CD4-positive, alpha-beta T cell treated with Interleukin-1 beta for 1 hour (primary cell): Measurements from ENCODE around the gene SMARCD1.

Experiments used
- DNase-seq, 2 donors: peaks; one replicate each; pipeline ENCODE4 v3.0.0-alpha.2; 2020 to 2022

SMARCD1 gene

DNA sequence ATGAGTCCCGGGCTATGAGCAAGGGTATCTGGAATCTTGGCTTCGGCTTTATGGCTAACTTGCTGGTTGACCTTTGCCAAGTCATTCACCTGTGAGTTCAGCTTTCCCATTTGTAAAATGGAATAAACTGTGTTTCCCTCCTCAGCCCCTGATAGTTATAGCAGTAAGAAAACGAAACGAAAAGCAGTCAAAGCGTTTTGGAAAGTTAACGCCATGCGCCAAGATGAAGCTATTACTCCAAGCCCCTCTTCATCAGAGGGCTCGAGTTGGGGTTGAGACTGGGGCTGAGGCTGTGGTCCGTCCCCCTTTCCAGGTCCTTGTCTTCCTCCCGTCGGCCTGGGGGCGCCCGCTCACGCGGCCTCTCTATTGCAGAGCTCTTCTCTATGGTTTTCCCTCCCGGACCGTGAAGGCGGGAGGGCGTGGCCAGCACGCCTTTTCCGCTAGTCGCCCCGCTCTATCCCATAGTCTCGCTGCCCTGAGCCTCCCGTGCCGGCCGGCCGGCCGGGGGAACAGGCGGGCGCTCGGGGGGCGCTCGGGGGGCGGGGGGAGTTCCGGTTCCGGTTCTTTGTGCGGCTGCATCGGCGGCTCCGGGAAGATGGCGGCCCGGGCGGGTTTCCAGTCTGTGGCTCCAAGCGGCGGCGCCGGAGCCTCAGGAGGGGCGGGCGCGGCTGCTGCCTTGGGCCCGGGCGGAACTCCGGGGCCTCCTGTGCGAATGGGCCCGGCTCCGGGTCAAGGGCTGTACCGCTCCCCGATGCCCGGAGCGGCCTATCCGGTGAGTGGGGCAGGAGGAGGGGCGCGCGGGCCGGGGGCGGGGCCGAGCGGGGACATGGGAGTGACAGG lies at the start of gene SMARCD1:
Gene SMARCD1, plus strand, starts transcription at position 568 of the 840 bp plus-strand sequence. Its CDS starts 28 bp downstream, at position 596.
- peak; percentile 89 to 90 for DNase-seq

DNA sequence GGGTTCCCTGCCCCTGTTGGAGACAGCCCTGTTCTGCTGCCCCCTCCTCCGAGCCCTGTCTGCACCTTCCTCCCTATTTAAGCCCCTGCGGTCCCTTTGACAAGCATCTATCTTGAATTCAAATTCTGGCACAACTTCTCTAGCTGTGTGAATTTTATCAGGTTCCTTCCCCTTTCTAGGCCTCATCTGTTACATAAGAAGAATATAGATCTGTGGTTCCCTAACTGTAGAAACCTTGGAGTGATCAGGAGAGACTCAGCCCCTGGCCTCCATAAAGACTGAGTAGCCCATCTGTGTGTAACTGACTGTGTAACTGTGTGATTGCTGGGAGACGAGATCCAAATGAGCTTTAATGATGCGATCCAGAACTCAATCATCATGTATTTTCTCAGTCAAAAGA lies 46.8 kb upstream of the SMARCD1 start:
- DNase-seq, result no peak

DNA sequence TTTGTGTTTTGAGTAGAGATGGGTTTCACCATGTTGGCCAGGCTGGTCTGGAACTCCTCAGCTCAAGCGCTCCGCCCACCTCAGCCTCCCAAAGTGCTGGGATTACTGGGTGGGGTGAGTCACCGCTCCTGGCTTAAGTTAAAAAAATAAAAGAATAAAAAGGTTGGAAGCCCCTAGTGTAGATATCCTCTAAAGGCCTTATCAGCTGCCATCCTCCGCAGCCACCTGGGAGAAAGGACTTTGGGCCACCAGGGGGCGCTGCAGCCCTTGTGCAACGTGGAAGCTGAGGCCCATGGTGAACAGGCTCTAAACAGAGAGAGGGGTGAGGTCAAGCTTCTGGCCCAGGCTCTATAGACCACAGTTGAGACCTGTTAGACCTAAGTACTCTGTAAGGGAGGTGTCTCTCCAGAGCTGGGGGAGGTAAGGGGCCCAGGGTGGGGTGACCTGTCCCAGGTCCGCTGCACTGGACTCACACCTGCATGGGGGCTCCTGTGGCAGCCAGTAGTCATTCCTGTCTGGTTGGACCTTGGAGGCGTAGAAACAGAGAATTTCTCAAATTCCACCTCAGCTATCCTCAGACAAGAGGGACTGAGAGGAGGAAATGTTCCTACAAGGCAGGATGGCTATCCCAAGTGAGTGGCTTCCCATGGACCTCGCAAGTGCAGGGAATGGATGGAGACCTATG lies 45.8 kb upstream of the SMARCD1 start:
- DNase-seq, result peak; percentile 75 to 78

DNA sequence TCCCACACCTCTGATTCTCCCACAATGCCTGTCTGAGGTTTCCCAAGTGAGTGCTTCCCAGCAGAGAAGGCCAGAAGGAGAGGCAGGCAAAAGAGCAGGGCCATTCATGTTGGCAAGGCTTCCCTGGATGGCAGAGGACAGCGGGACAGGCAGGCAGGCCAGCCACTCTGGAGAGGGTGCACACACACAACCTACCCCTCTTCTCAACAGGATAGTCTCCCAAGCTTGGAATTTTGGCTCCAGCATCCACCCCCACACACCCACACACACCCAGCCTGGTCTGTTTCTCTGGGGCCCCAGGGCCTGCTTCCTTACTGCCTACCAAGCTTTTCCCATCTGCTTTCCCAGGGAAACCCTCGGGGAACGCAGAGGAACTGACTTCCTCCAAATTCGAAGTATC lies 44.5 kb upstream of the SMARCD1 start:
- DNase-seq, result no peak

DNA sequence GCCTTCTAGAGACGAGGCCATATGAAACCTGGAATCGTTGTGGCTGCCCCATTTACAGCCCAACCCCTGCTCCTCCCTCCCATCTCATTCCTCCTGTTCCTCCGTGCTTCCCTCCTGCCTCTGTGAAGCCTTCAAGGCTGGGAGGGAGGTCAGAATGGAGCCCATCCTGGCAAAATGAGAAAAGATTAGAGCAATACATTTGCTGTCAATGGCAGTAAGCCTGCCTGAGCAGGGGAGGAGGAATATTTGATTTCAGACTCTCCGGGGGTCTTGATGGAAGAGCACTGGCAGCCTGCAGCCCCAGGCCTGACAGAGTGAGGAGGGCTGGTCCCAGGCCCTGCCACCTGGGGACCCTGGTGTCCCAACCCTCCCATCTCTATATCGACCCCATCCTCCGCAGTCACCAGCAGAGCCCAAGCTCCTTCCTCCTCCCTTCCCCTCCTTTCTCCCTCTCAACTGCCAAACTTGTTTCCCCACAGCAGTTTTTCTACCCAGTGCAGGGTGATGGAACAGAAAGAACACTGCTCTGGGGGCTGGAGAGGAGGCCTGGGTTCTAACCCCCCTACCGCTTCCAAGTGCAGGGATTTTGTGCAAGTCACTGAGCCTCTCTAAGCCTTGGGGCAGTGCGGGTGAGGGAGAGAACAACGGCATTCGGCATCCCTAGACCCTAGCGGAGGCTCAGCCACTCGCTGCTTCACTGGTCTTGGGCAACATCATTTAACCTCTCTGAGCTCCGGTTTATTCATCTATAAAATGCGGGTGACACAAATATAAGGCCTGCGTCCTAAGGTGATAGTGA lies 43.9 kb upstream of the SMARCD1 start:
- no peak for DNase-seq

DNA sequence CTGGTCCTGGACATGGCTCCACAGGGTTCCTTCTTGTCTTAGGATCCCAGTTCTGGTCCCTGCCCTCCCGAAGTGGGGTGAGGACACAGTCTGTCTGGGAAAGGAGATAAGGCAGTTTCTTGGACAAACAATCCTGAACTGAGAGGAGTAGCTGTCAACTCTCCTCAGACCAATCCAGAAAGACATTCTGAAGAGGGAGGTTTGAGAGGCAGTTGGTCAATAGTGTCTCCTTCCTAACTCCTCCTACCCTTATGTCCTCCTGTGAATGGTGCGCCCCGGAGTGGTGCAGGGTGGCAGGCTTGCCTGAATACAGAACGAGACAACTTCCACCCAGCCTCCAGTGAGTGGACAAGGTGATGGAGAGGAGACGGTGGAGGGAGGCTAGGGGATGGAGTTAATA lies 43.2 kb upstream of the SMARCD1 start:
- no peak for DNase-seq

DNA sequence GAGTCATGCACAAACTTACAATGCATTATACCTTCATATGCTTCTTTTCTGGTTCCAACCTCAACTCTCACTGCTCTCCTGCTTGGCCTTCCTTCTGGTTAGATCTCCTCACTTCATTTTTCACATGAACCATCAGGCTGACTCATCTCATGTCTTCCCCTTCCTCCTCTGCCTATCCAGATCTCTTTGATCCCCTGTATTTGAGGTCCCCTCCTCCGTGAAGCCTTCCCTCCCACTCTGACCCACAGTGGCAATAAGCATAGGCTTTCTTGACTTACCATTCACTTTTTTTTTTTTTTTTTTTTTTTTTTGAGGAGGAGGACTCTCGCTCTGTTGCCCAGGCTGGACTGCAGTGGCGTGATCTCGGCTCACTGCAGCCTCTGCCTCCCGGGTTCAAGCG lies 42.4 kb upstream of the SMARCD1 start:
- DNase-seq, result no peak

DNA sequence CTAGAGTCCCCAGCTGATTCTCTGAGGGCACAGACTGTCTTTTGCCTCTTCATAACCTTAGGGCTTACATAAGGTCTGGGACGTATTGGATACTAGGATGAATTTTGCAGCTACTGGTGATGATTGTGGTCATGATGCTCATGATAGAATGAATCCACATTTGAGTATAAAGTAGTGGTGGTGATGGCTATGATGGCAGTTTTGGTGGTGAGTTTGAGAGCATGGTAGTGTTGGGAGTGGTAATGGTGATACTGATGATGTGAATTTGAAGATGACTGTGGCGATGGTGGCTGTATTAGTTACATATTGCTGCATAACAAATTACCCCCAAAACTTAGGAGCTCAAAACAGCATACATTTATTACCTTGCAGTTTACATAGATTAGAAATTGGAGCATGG lies 41.8 kb upstream of the SMARCD1 start:
- no peak for DNase-seq

DNA sequence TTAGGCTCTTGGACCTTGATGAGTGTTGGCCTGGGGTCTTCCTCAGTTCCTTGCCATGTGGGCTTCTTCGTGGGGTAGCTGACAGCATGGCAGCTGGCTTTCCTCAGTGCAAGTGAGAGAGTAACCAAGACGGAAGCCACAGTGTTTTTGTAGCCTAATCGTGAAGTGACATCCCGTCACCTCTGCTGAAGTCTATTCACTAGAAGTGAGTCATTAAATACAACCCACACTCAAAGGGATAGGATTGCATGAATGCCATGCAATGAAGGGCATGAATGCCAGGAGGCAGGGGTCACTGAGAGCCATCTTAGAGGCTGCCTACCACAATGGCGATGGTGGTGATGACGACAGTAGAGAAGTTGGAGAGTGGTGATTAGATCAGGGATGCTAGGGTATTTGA lies 41.3 kb upstream of the SMARCD1 start:
- no peak for DNase-seq

DNA sequence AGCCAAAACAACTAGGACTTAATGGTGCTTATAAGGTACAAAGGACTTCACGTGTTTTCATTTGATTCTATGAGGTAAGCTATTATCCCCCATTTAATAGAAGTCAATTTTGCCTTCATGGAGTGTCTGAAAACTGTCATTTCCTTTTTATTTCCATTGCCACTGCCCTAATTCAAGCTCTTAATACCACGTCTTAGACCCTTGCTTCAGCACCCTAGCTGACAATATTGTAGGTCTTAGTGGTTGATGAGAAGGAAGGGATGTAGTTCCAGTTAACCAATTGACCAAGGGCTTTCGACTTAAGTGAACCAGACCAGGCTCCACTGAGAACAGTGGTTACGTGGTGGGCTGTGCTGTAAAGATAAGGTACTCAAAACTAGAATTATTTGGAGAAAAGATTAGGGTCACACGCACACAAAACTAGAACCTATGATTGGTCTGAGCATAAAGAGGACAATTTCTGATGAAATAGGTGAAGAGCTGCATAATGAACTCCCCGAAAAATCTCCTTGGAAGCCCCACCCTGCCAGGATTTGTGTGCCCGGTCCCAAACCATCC lies 37.4 kb upstream of the SMARCD1 start:
- DNase-seq, result no peak

DNA sequence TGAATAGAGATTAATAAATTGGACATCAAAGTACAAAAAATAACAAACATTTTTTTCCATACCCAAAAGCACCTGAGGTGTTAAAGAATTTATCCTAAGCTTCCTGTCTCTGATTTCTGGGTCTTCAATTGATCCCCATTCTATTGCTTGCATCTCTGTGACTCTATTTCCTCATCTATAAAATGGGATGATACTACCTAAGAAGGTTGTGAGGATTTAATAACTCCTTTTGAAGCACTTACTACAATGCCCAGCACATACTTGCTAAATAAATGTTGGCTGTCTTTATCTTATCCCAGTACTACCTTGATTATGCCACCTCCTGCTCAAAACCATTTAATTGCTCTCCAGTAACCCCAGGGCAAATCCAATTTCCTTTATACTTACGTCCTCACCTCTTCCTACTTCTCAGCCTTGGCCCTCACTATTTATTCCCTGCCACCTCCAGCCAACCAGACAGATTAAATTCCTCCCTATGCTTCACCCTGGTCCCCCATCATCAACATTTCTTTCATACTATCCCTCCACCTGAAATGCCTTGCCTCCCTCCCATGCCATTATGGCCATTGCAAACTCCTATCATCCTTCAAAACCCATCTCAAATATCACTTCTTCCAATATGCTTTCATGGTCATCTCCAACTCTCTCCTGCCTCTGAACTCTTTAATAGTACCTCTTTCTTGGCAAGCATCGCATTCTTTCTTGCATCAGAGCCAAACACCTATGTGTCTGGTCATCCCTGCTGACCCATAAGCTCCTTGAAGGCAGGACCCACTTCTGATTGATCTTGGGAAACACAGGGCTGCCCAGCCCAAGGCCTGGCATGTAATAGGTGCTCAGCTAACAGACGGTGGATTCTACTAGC lies 35.7 kb upstream of the SMARCD1 start:
- no peak for DNase-seq

DNA sequence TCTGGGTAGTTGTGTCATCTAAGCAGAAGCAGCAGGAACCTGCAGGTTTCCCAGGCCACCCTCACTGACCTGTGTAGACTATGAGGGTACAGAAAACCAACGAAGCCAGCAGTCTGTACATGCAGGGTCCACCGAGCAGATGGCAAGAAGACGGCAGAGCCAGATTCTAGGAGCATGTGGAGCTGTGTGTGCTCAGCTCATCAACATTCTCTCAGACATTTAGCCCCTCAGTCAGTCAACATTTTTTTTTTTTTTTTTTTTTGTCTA lies 35.1 kb upstream of the SMARCD1 start:
- DNase-seq, result no peak

DNA sequence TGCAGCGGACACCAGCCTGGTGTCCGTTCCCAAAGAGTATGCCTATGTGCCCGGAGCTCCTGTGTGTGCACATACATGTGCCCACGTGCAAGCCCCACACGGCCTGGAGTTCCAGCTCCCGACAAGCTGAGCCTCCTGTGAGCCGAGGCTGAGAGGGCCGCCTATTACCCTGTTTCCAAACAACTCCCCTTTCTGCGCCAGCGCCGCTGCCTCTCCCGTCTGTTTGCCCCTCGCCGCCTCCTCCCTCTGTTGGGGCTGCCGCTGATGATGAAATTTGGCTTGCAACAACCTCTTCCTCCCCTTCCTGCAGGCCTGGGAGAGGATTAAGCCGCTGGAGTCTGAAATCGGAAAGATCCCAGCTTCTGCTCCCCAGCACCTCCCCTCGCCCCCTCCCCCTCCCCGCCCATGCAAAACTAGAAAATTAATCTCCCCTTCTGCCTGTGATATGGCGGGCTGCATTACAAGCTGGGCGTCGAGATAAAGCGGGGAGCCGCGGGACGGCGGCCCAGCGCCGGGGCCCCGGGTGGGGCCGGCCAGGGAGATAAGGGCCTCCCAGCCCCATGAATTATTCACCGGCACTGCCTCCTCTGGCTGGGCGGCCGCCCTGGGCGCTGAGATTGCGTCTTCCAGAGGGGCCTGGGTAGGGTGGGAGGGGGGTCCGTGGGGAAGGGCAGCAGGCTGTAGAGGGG lies 34.6 kb upstream of the SMARCD1 start:
- DNase-seq, result peak in 1 of 2 donors; percentile 10

DNA sequence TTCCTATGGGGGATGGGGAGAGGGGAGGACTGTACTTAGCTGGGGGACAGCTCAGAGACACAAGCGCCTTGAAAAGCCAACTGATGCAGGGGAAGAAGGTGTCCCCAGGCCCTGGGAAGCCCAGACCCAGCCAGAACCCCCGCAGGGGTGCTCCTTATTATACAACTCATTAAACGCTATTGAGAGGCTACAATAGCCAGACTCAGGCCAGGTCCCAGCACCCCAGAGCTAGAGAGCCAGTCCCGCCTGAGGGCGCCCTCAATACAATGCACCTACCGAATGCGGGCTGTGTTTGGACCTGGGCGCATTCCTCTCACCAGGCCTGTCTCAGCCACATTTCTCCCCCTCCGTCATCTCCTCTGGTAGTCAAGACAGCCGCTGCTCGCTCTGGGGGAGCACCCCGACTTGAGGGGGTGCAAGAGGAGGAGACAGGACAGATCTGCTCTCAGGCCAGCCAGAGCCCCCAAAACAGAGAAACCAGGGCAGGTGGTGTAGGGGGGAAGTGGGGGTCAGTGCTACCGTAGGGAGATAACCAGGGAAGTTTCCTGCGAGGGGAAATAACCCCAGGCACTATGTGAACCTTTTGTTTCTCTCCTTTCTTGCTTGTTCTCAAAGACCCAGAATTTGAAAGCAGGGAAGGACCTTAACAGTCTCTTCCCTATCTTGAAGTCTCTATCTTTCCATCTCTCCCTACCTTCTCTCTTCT lies 33.9 kb upstream of the SMARCD1 start:
- no peak for DNase-seq

DNA sequence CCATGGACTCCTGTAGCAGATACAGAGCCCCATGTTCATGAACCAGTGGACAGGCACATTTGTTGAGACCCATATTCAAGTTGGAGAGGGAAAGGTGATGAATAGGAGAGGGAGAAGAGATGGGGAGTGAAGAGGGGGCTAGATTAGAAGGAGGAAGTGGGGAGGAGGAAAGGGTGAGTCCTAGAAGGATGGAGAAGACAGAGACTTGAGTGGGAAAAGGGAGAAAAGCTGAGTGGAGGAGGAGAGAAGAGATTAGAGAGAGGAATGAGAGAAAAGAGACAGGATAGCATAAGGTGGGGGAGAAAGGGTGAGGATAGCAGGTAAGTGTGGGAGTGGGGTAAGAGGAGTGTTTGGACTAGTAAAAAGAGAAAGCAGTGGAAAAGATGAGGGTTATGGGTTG lies 32.6 kb upstream of the SMARCD1 start:
- no peak for DNase-seq

DNA sequence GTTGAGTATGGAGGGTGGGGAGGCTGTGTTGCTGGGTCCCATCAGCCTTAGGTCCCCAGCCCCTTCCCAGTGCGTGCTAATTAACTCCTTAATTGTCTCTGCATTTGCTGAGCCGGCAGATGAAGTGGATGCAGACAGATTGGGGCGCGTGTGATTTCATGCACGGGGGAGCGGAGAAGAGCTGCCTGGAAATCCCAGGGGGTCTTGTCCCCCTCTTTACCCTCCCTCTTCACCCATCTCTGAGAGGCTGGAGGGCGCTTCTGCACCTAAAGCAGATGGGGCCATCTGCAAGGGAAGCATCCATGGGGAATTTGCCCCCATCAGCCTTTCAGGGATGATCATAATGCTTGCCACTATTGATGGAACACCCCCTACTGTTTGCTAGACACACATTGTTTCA lies 32.2 kb upstream of the SMARCD1 start:
- DNase-seq, result no peak

DNA sequence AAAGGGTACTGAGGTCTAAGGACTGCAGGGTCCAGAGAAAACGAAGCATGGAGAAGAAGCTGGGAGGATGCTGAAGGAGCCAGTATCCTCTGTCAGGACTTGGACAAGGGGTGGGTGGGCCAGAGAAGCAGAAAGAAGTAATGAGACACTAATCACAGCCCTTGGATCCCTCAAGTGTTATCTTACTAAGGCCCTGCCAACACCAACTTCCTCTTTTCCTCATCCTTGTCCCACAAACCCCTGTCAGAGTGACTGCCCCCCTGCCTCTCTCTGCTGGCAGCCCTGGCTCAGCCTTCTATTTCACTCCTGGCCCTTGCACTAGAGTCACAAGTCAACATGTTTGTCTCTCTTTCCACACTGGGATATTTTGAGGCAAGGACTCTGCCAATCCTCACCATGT lies 31.6 kb upstream of the SMARCD1 start:
- DNase-seq, result no peak

DNA sequence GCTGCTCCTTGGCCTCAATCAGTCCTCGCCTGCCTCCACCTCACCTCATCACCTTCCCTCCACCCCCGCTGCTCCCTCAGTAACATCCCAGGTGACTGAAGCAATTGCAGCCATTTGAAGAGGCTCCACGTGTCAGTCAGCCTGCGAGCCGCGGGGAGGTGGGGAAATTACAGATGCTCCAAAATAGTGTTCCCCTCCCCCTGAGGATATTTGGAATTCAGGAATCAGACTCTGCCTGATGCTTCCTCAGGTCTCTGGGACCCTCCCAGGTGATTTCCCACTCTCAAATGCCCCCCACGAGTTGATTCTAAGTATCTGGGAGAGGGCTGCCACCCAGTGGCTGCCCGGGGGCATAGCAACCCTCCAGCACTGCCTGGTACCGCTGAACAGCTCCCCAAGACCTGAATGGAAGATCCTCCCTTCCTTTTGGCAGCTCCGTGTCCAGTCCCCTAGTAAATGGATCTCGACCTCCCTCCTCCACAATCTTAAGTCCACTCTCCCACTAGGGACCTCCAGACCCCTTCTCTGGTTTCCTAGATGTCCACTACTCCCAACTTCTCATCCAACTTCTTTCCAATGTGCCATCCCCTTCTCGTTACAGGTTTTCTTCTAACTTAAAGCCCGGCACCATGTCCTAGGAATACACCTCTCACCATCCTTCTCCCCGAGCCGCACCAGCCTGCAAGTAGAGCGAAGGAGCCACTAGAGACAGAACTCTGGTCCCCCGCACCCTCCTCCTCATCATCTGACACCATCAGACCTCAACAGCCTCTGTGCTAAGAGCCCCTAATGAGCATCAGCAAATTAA lies 29.1 kb upstream of the SMARCD1 start:
- DNase-seq, result peak; percentile 54 to 56

DNA sequence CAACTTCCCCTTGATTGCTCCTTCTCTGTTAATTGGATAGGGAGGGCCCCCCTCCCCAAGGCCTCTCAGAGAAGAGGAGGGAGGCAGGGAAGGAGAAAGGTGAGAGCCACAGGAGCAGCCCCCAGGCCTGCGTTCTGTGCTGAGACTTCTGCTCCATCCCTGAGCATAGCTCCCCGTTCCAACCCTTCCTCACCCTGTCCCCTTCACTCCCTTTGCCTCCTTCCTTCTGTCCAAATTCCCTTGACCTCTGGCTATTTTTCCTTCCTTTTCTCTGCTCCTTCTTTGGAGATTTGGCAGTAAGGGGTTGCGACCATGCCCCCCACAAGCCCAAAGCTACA lies 28.5 kb upstream of the SMARCD1 start:
- DNase-seq, result no peak
